HG03460 (cell line): ENCODE results near the gene SHLD3.
A peak's percentile ranks its signal among the peaks of the same experiment; 100 is the strongest.
"Not testable (repeated sequence)": the region's sequence is repeated elsewhere in the genome, so short reads cannot be mapped to it uniquely, and the experiment has no call there.

Experiments
- ATAC-seq: cut with Tn5 transposase; IDR thresholded peaks from one replicate; pipeline ENCODE4 v1.9.1; 2021; ENCODE audit not compliant: unreplicated experiment

Gene SHLD3

GRCh38 chr5:65624571-65625555 is at the start of gene SHLD3, which contains the start of gene TRAPPC13:
SHLD3 (plus strand) TSS chr5:65625027; CDS start chr5:65629588, 4,561 bp downstream.
TRAPPC13 (plus strand) TSS chr5:65625027; CDS start chr5:65625061, 34 bp downstream.
- peak; percentile 73 for ATAC-seq

- ATAC-seq, result no peak
These were observed 47.7 kb upstream of the SHLD3 start for GRCh38 chr5:65577141-65577540.

- ATAC-seq, result no peak
These were observed 36.1 kb upstream of the SHLD3 start for GRCh38 chr5:65588694-65589093.

- ATAC-seq, result not testable (repeated sequence)
These were observed 23.1 kb upstream of the SHLD3 start for GRCh38 chr5:65601761-65602160.

- no peak for ATAC-seq
These were observed 13.3 kb upstream of the SHLD3 start for GRCh38 chr5:65611524-65611923.

GRCh38 chr5:65612298-65612907 is 12.4 kb upstream of the SHLD3 start:
- no peak for ATAC-seq

- no peak for ATAC-seq
These were observed 4.8 kb upstream of the SHLD3 start for GRCh38 chr5:65620021-65620420.

- not testable (repeated sequence) for ATAC-seq
These were observed 2.9 kb upstream of the SHLD3 start for GRCh38 chr5:65621961-65622360.

- ATAC-seq, result no peak
These were observed 1.3 kb upstream of the SHLD3 start for GRCh38 chr5:65623482-65623881.

- ATAC-seq, result peak; percentile 95
These were observed 729 bp upstream of the SHLD3 start, which contains the start of gene TRIM23 for GRCh38 chr5:65624025-65624570. TRIM23 (minus strand) TSS chr5:65624333; CDS start chr5:65624274, 59 bp downstream.

- ATAC-seq, result no peak
These were observed 916 bp downstream of the SHLD3 start for GRCh38 chr5:65625743-65626142.

- no peak for ATAC-seq
These were observed 6.2 kb downstream of the SHLD3 start for GRCh38 chr5:65630981-65631380.

- no peak for ATAC-seq
These were observed 15.4 kb downstream of the SHLD3 start for GRCh38 chr5:65640240-65640639.

GRCh38 chr5:65646938-65647337 is 22.1 kb downstream of the SHLD3 start:
- ATAC-seq, result no peak

- ATAC-seq, result no peak
These were observed 23.1 kb downstream of the SHLD3 start for GRCh38 chr5:65647941-65648340.

- no peak for ATAC-seq
These were observed 26.3 kb downstream of the SHLD3 start for GRCh38 chr5:65651144-65651543.

GRCh38 chr5:65654713-65655112 is 29.9 kb downstream of the SHLD3 start:
- no peak for ATAC-seq

- ATAC-seq, result no peak
These were observed 39.1 kb downstream of the SHLD3 start for GRCh38 chr5:65663804-65664521.

GRCh38 chr5:65668696-65669095 is 43.9 kb downstream of the SHLD3 start:
- ATAC-seq, result no peak

- no peak for ATAC-seq
These were observed 48.0 kb downstream of the SHLD3 start for GRCh38 chr5:65672796-65673195.

GRCh38 chr5:65674749-65675148 is 49.9 kb downstream of the SHLD3 start:
- ATAC-seq, result no peak
